Fibroblast of skin of scalp (primary cell): ENCODE results near the gene CMIP.
"Not testable (repeated sequence)": the region's sequence is repeated elsewhere in the genome, so short reads cannot be mapped to it uniquely, and the experiment has no call there.

Source experiments
- DNase-seq: peaks from one replicate; pipeline ENCODE4 v3.0.0-alpha.2; 2013

The CMIP gene

GRCh38 chr16:81421536-81421935 is 23.1 kb upstream of the CMIP start:
- no peak for DNase-seq

DNA sequence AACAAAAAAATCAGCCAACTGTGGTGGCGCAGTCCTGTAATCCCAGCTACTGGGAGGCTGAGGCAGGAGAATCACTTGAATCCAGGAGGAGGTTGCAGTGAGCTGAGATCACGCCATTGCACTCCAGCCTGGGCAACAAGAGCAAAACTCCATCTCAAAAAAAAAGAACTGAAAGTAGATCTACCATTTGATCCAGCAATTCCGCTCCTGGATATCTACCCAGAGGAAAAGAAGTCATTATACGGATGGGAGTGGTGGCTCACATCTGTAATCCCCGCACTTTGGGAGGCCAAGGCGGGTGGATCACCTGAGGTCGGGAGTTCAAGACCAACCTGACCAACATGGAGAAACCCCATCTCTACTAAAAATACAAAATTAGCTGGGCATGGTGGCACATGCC is 22.5 kb upstream of the CMIP start:
- DNase-seq, result not testable (repeated sequence)

GRCh38 chr16:81424771-81425170 is 19.8 kb upstream of the CMIP start:
- DNase-seq, result no peak

- no peak for DNase-seq
Observed at GRCh38 chr16:81427219-81427618, 17.4 kb upstream of the CMIP start.

GRCh38 chr16:81429045-81429521 is 15.5 kb upstream of the CMIP start:
- DNase-seq, result peak; percentile 64

- peak; percentile 96 for DNase-seq
Observed at GRCh38 chr16:81431554-81432353, 12.9 kb upstream of the CMIP start.

GRCh38 chr16:81432937-81433557 is 11.6 kb upstream of the CMIP start:
- no peak for DNase-seq

DNA sequence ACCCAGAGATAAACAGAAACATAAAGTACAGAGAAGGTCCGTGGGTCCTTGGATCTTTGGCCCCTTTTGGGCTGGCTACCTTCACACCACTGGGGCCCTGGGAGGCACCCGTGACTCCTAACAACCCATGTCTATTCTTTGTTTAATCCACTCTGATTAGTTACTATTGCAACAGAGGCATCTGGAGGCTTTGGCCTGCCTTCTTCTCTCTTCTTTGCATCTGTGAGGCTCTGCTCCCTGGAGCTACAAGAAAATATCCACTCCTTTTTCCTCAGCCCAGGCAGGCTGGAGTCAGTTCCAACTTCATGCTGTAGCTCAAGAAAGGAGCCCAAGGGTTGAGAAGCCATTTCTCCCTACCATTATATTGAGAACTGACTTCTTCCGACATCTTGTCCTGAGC is 9.5 kb upstream of the CMIP start:
- DNase-seq, result no peak

GRCh38 chr16:81435567-81435966 is 9.0 kb upstream of the CMIP start:
- no peak for DNase-seq

DNA sequence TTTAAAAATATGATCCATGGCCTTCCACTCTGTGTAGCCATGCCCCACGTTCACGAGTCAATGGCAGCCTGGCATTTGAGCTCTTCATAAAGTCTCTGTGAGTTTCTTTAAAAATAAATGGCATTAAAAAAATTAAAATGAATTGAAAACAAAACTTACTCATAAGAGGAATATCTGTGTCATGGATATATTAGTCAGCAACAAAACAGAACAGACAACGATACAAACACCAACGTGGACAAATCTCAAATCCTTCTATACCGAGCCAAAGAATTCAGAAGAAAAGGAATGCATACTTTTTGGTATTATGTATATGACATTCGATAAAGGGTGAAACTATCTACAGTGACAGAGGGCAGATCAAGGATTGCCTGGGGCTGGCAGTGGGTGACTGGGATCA is 8.2 kb upstream of the CMIP start:
- peak; percentile 63 for DNase-seq

DNA sequence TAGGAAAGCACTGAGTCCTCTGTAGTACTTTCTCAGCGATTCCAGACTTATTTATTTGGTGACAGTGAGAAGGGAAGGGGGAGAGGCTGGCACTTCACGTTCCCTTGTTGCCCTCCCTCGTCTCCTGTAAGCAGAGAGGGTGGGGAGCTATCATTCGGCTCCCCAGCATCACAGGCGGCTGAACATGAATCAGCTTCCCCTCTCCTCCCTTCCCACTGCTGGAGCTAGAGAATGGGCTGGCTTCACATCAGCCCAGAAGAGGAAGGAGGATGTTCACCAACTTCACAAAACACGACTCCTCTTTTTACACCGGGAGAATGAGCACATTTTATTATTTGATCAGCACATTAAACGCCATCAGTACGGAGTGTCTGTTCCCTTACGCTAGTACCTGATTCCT is 6.7 kb upstream of the CMIP start:
- DNase-seq, result no peak

DNA sequence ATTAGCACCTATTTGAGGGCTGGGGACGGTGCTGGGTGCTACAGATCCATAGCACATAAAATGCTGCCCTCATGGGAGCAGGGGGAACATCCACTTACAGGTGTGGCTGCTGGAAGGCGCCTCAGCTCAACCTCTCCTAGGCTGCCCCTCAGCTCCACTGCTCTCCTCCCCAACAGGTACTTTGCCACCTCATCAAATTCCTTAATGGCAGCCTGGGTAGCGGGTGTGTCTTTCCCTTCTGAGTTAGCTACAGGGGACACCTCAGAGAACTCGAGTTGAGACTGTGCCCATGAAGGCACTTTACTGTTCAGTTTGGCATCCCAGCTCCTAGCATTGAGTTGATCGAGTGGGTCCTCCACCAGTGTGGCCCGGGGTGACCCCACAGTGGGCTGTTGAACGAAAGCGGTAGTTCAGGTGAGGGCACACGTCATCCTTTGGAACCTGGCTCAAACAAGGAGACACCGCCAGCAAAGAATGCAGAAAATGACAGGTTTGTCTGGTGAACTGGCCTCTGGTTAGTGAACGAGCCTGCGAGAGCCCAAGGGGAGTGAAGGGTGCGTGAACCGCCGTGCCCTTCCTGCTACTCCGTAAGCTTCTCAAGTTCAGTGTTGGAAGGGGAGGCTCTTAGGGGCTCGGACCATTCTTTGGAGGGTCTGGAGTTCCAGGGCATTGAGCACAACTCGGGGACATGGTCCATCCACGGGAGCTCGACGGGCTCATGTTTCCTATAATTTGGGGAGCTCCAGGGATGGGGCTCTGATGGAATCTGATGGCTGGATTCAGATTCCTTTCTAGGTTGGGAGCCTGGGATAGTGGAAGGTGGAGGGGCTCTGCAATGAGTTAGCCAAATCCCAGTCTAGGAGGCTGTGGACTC is 3.5 kb upstream of the CMIP start:
- no peak for DNase-seq

GRCh38 chr16:81442220-81442915 is 2.2 kb upstream of the CMIP start:
- DNase-seq, result no peak

GRCh38 chr16:81442916-81443687 is 1.5 kb upstream of the CMIP start:
- DNase-seq, result no peak

- no peak for DNase-seq
Observed at GRCh38 chr16:81443688-81444447, 740 bp upstream of the CMIP start.

- no peak for DNase-seq
Observed at GRCh38 chr16:81445143-81445961, 744 bp downstream of the CMIP start.

DNA sequence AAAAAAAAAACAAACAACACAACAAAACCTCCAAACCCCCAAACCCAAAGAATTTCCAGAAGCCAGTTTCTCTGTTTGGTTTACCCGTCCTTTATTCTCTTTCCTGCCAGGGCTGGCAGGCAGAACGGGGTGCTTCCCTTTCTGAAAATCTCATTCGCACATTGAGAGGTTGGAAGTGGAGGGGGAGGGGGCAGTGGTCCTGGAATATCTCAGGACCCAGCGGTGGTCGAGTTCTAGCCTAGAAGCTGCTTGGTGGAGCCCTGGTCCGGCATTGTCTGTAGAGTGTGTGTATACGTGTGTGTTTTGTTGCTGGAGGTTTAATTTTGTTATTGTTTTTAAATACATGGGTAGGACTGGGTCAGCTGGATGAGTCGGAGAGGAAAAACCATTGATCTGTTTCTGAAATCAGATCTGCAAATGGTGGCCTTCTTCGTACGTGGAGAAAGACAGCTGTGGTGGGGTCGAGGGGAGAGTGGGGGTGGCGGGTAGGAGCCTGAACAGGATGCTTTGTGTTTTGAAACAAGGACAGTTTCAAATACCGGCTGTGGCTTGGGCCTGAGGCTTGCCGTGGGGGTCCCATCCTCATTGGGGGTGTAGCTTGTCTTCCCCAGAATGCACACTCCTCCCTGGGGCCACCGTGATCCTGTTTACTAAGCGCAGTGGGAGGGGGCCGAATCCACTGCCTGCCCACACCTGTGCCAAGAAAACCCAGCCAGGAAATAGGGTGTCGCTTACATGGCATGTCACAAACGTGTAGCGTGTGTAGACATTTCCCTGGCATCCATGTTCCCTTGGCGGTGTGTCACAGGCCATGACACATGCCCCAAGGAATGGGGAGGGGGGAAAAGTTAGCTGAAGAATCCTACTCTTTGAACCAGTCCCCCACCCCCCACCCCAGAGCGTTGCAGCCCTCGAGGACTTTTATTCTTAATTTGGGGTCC is 1.6 kb downstream of the CMIP start:
- peak; percentile 71 for DNase-seq

DNA sequence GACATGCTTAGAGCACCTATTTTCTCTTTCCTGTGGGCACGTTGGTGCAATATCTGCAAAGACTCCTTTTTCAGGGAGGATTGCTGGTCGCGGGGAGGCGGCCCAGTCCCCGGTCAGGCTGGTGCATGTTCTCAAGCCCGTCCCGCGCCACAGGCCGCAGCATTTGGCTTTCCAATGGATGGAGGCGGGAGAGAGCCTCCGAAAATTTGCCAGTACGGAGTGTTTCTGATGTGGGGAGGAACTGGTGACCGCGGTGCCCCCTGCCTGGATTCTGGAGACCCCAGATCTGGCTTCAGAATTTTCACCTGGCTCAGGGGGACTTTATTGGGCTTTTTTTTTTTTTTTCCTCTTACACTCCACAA is 2.3 kb downstream of the CMIP start:
- no peak for DNase-seq
